Natural killer cell treated with Interleukin-12 subunit alpha and Interleukin-12 subunit beta and Interleukin-15 and Interleukin-18, amount 100 ng/mL, for 72 hours (primary cell): ENCODE results near the gene MBOAT1. TPM values are rescaled to one million over a fixed set of nuclear protein-coding genes. Genes with fewer than 3 reads are reported as not detected.
"Not testable (repeated sequence)": the region's sequence is repeated elsewhere in the genome, so short reads cannot be mapped to it uniquely, and the experiment has no call there.

Experiments used
- ATAC-seq, 2 donors: fragments of 150-1000 bp; cut with Tn5 transposase in 1 of 2; sonication (Bioruptor Pico), chemical (Tn5 transposase) in 1 of 2; 2 replicates each; pipeline ENCODE4 v1.10.0; 2021
- DNase-seq: peaks from one replicate; pipeline ENCODE4 v3.0.0; 2022; ENCODE audit warnings: low spot score
- H3K27ac Mint-ChIP-seq, 2 donors: 1 replicate in 1 of 2; 2 replicates in 1 of 2; pipeline ENCODE4 v1.8.0; 2022; ENCODE audit warnings: mixed read lengths in 2 of 2, mild to moderate bottlenecking in 1 of 2, moderate library complexity in 1 of 2
- H3K27me3 Mint-ChIP-seq, 2 donors: 1 replicate in 1 of 2; 2 replicates in 1 of 2; pipeline ENCODE4 v1.8.0; 2022; ENCODE audit warnings: mixed read lengths in 2 of 2
- H3K36me3 Mint-ChIP-seq: one replicate; pipeline ENCODE4 v1.8.0; 2022; ENCODE audit warnings: mixed read lengths
- H3K4me1 Mint-ChIP-seq, 2 donors: 1 replicate in 1 of 2; 2 replicates in 1 of 2; pipeline ENCODE4 v1.8.0; 2022; ENCODE audit warnings: low read depth in 2 of 2, mixed read lengths in 2 of 2, mild to moderate bottlenecking in 1 of 2
- H3K4me3 Mint-ChIP-seq: one replicate; pipeline ENCODE4 v1.8.0; 2022; ENCODE audit warnings: mixed read lengths
- H3K9me3 Mint-ChIP-seq: 2 replicates; pipeline ENCODE4 v1.8.0; 2022; ENCODE audit warnings: mixed read lengths
- total RNA-seq, 2 donors: library from RNA; stranded (reverse); gene quantifications; one replicate each; pipeline ENCODE4 v1.2.3, GENCODE V29; 2022

MBOAT1 gene
- total RNA-seq, 2 donors from 2014 or later, result 1.9 to 4.7 TPM

- DNase-seq, result no peak
- ATAC-seq, result no peak
- Mint-ChIP-seq H3K4me3 (no peak overlapping the region), H3K9me3 (no peaks in the 10 kb centered on the region), H3K36me3 (no peaks in the 10 kb centered on the region), H3K27ac (no peak overlapping the region), H3K4me1 (peaks cover 4 to 5% of the 10 kb centered on the region in 2 donors), H3K27me3 (peaks cover 0 to 16% of the 10 kb centered on the region in 2 donors)
These were observed 29.2 kb downstream of the MBOAT1 start for GRCh38 chr6:20182926-20183521.

- peaks cover 4 to 5% of the 10 kb centered on the region in 2 donors for H3K4me1 Mint-ChIP-seq
- H3K4me3 Mint-ChIP-seq, result no peak overlapping the region
- H3K27me3 Mint-ChIP-seq, result peaks cover 0 to 16% of the 10 kb centered on the region in 2 donors
- ATAC-seq (no peak), DNase-seq (no peak)
- no peaks in the 10 kb centered on the region for H3K36me3 Mint-ChIP-seq
- H3K9me3 Mint-ChIP-seq, result no peaks in the 10 kb centered on the region
- no peak overlapping the region for H3K27ac Mint-ChIP-seq
These were observed 30.2 kb downstream of the MBOAT1 start for GRCh38 chr6:20182069-20182468.

GRCh38 chr6:20180935-20181334, 31.3 kb downstream of the MBOAT1 start:
- Mint-ChIP-seq H3K4me3 (no peak overlapping the region), H3K27me3 (peaks cover 0 to 14% of the 10 kb centered on the region in 2 donors), H3K9me3 (no peaks in the 10 kb centered on the region), H3K27ac (no peak overlapping the region), H3K36me3 (no peaks in the 10 kb centered on the region), H3K4me1 (peaks cover 4 to 5% of the 10 kb centered on the region in 2 donors)
- DNase-seq (no peak), ATAC-seq (no peak)

- not testable (repeated sequence) for H3K9me3 Mint-ChIP-seq, H3K4me1 Mint-ChIP-seq, H3K4me3 Mint-ChIP-seq, DNase-seq, H3K36me3 Mint-ChIP-seq, ATAC-seq, H3K27ac Mint-ChIP-seq
- H3K27me3 Mint-ChIP-seq, result peaks cover 0 to 14% of the 10 kb centered on the region in 2 donors
These were observed 32.8 kb downstream of the MBOAT1 start for GRCh38 chr6:20179287-20180045.

DNA sequence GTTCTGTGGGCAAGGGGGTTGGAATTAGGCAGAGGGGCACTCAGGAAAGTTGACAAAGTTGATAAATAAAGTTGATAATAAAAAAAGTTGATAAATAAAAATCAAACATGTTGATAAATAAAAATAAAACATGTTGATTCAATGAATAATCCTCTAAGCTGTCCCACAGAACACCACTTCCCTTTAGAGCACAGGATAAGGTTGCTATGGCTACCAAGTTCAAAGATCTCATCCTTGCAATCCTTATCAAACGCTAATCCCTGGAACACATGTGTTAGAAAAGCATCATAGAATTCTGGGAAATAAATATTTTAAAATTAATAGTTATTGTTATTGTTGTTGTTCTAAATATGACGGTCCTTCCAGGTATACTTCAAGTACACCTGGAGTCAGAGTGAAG, 33.9 kb downstream of the MBOAT1 start:
- H3K4me1 Mint-ChIP-seq, result peaks cover 14 to 16% of the 10 kb centered on the region in 2 donors
- H3K27me3 Mint-ChIP-seq, result peaks cover 0 to 17% of the 10 kb centered on the region in 2 donors
- no peak for DNase-seq
- H3K4me3 Mint-ChIP-seq, result no peak overlapping the region
- H3K36me3 Mint-ChIP-seq, result no peaks in the 10 kb centered on the region
- no peaks in the 10 kb centered on the region for H3K9me3 Mint-ChIP-seq
- H3K27ac Mint-ChIP-seq, result no peak overlapping the region
- no peak for ATAC-seq

GRCh38 chr6:20175810-20176410, 36.4 kb downstream of the MBOAT1 start:
- H3K27me3 Mint-ChIP-seq, result peaks cover 0 to 11% of the 10 kb centered on the region in 2 donors
- no peak overlapping the region for H3K27ac Mint-ChIP-seq
- ATAC-seq (no peak), DNase-seq (no peak)
- H3K36me3 Mint-ChIP-seq, result no peaks in the 10 kb centered on the region
- H3K4me1 Mint-ChIP-seq, result peaks cover 10 to 11% of the 10 kb centered on the region in 2 donors
- H3K9me3 Mint-ChIP-seq, result no peaks in the 10 kb centered on the region
- no peak overlapping the region for H3K4me3 Mint-ChIP-seq

GRCh38 chr6:20173833-20174792, 38.2 kb downstream of the MBOAT1 start:
- no peak for DNase-seq
- H3K27ac Mint-ChIP-seq, result peak overlapping the region in 1 of 2 donors; percentile 59
- H3K4me1 Mint-ChIP-seq, result peaks cover 10 to 11% of the 10 kb centered on the region in 2 donors
- H3K36me3 Mint-ChIP-seq, result no peaks in the 10 kb centered on the region
- ATAC-seq, result no peak
- H3K9me3 Mint-ChIP-seq, result no peaks in the 10 kb centered on the region
- H3K4me3 Mint-ChIP-seq, result peak overlapping the region; percentile 49
- H3K27me3 Mint-ChIP-seq, result peaks cover 0 to 9% of the 10 kb centered on the region in 2 donors

DNA sequence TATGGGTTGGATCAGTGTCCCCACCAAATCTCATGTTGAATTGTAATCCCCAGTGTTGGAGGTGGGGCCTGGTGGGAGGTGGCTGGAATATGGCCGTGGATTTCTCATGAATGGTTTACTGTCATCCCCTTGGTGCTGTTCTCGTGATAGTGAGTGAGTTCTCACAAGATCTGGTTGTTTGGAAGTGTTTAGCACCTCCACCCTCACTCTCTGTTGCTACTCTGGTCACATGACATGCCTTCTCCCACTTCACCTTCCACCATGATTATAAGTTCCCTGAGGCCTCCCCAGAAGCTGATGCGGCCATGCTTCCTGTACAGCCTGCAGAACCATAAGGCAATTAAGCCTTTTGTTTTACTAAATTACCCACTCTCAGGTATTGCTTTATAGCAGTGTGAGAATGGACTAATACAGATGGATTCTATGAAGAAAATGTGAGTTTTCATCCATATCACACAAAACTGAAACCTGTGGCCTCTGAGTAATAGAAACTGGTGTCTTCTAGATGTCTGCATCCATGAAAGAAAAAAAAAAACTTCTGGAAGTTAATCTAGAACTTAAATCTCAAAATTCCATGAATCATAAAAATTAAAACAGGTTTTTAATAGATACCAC, 39.3 kb downstream of the MBOAT1 start:
- no peaks in the 10 kb centered on the region for H3K36me3 Mint-ChIP-seq
- no peak for ATAC-seq
- no peaks in the 10 kb centered on the region for H3K9me3 Mint-ChIP-seq
- H3K4me1 Mint-ChIP-seq, result peaks cover 10 to 11% of the 10 kb centered on the region in 2 donors
- no peak overlapping the region for H3K4me3 Mint-ChIP-seq
- H3K27me3 Mint-ChIP-seq, result peaks cover 0 to 9% of the 10 kb centered on the region in 2 donors
- no peak for DNase-seq
- H3K27ac Mint-ChIP-seq, result no peak overlapping the region

- Mint-ChIP-seq H3K27ac (no peak overlapping the region), H3K9me3 (no peaks in the 10 kb centered on the region)
These were observed 41.7 kb downstream of the MBOAT1 start for GRCh38 chr6:20170455-20171148.

GRCh38 chr6:20169786-20170185, 42.5 kb downstream of the MBOAT1 start:
- H3K9me3 Mint-ChIP-seq, result no peaks in the 10 kb centered on the region
- no peak overlapping the region for H3K4me3 Mint-ChIP-seq
- DNase-seq, result no peak
- peaks cover 10 to 11% of the 10 kb centered on the region in 2 donors for H3K4me1 Mint-ChIP-seq
- peak in 1 of 2 donors; percentile 36 for ATAC-seq
- no peaks in the 10 kb centered on the region for H3K36me3 Mint-ChIP-seq
- H3K27me3 Mint-ChIP-seq, result peaks cover 0 to 11% of the 10 kb centered on the region in 2 donors
- H3K27ac Mint-ChIP-seq, result no peak overlapping the region

More at GRCh38 chr6:20170455-20171148, 41.7 kb downstream of the MBOAT1 start:
- Mint-ChIP-seq H3K4me3 (no peak overlapping the region), H3K27me3 (peaks cover 0 to 11% of the 10 kb centered on the region in 2 donors), H3K36me3 (no peaks in the 10 kb centered on the region), H3K4me1 (peaks cover 10 to 11% of the 10 kb centered on the region in 2 donors)
- DNase-seq (no peak), ATAC-seq (no peak)

GRCh38 chr6:20169119-20169557, 43.1 kb downstream of the MBOAT1 start:
- peaks cover 7 to 8% of the 10 kb centered on the region in 2 donors for H3K4me1 Mint-ChIP-seq
- no peak overlapping the region for H3K4me3 Mint-ChIP-seq
- no peak overlapping the region for H3K27ac Mint-ChIP-seq
- ATAC-seq (no peak), DNase-seq (no peak)
- H3K9me3 Mint-ChIP-seq, result no peaks in the 10 kb centered on the region
- H3K27me3 Mint-ChIP-seq, result peaks cover 0 to 8% of the 10 kb centered on the region in 2 donors
- H3K36me3 Mint-ChIP-seq, result no peaks in the 10 kb centered on the region

DNA sequence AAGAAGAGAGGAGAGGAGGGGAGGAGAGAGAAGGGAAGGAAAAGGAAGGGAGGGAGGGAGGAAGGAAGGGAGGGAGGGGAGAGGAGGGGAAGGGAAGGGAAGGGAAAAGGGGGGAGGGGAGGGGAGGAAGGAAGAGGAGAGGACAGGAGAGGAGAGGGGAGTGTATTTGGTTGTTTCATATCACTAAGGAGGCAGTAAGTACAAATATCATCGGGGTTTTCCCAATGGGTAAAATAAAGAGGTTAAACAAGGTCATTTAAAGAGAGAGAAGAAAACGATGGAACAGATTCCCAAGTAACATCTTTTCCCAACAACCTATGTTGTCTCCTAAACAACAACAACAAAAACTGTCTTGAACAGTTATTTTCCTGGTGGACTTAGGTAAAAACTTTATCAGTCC, 43.6 kb downstream of the MBOAT1 start:
- Mint-ChIP-seq H3K4me3 (no peak overlapping the region), H3K27me3 (peaks cover 0 to 8% of the 10 kb centered on the region in 2 donors), H3K4me1 (peaks cover 2 to 3% of the 10 kb centered on the region in 2 donors), H3K9me3 (no peaks in the 10 kb centered on the region), H3K36me3 (no peaks in the 10 kb centered on the region), H3K27ac (no peak overlapping the region)
- DNase-seq, result no peak
- ATAC-seq, result no peak
